ENCODE data around the gene DNAJC5.
"Not testable (repeated sequence)": the region's sequence is repeated elsewhere in the genome, so short reads cannot be mapped to it uniquely, and the experiment has no call there.

The DNAJC5 gene

GRCh38 chr20:63894358-63895201, at the start of gene DNAJC5:
Gene DNAJC5 (plus strand): TSS chr20:63895126. CDS start chr20:63928346, 33,220 bp downstream.
- peak; percentile 94 for DNase-seq (ENCODE audit: low spot score)

DNA sequence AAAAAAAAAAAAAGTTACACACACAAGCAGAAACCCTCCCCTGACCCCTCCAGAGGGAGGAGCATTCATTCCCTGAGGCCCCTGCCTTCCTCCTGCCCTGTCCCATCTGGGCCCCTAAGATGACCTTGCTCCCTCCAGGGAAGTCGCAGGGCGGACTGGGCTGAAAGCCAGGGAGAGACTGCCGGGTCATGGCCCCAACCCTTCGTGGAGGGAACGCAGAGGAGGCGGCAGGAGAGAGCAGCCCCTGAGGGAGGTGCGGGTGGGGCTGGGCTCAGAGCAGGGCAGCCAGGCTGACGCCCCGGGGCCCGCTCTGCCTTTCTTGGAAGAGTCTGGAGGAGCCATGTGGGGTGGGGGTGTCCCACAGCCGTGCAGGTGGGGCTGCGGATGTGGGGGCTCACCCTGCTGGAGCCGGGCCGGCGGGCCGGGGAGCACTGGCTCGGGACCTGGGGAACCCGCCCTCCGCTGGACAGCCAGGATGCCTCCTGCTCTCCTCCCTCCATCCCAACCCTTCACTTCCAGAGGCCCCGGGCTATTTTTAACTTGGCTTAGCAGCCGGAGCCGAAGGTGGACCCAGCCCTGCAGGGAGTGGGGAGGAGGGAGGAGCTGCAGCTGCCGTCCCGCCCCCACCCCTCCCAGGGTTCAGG, 48.7 kb upstream of the DNAJC5 start:
- DNase-seq (ENCODE audit: low spot score) = no peak

GRCh38 chr20:63846888-63847236, 48.1 kb upstream of the DNAJC5 start:
- no peak for DNase-seq (ENCODE audit: low spot score)

DNA sequence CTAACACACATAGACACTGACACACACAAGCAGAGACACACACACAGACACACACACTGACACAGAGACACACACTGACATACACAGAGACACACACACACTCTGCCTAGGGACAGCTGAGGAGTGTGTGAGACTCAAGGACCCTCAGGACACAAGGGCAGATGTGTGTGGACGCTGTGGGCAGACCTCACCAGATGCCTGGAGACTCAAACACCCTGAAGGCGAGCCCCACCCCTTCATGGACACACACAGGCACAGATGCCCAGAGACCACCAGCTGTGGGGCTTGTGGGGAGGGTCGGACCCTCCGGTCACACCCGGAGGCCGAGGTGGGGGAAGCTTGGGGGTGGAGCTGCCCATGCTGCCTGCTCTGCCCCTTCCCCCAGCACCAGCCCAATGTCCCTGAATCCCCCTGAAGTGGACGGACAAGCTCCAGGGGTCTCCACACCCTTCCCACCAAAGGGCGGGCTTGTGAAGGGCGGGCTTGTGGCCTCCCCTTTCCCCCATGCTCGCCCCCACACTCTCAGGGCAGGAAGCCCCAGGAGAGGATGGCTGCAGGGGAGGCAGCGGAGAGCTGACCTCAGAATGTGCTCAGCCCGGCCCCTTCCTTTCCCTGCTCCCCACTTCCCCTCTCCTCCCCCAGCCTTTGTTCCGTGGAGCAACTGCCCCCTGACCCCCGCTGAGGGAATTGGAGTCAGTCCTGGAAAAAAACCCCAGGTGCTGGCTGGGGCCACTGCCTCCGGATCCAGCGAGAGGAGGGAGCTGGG, 47.5 kb upstream of the DNAJC5 start:
- no peak for DNase-seq (ENCODE audit: low spot score)

DNA sequence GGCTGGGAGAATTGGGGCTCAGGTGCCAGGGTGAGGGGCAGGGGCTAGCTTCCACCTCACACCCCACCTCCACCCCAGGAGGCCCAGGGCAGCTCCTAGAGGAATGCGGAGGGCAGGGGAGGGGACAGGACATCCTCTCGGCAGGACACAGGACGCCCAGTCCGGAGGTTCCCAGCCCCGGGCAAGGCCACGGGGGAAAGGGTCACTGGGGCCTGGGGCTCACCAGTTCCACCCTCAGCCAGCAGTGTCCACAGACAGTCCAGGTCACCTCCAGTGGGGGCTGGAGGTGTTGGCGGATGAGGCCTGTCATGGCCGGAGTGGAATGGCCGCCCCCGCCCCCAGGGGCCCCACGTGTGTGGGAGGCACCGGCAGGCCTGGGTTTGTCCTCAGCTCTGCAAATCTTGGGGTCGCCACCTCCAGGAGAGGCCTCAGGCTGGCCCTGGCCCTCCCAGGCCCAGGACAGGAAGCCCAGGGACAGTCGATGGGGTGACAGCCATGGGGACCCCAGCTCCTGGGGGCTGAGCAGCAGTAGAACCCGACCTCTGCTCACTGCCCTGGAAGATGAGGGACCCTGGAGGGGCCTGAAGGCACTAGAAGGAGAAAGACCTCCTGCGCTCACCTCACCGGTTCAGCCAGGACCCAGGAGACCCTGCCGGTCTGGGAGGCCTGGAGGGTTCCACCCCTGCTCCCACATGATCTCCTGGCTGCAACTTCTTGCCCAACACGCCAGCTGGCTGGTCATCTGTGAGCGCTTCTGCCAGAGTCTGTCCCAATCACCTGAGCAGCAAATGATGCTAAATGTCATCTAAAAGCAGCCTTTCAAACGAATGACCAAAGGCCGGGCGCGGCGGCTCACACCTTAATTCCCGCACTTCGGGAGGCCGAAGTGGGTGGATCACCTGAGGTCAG, 46.7 kb upstream of the DNAJC5 start:
- no peak for DNase-seq (ENCODE audit: low spot score)

DNA sequence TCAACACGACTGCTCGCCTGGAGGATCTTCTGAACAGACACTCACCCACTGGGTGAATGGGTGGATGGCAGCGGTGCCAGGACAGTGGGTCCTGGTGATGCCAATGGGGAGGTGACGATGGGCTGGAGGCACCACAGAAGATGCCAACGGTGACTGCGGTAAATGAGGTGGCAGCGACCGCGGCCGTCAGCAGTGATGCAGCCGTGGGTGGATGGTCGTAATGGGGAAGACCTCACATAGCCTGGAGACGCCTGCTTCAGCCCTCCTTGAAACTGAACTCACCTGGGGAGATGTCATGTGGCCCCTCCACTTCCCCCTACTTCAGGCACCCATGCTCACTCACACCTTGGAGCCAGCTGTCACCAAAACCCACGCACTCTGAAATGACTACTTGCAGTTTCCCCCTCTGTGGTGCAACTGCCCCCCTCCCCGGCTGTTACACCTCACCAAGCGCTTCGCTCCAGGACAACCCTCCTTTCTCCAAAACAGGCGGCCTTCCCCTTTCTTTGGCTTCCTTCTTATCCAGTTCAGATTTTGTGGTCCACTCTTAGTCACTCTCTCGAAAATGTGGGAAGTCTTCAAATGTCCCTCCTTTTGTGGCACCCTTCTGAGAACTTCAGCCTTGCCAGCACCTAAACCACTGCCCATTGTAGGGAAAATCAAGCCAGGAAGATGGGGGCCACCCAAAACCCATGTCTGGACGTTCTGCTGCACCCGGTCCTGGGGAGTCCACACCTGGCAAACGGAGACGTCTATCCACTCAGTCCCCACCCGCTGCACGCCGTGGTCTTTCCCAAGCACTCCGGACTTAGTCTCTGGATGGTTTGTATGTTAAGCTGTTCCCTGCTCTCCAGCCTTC, 44.0 kb upstream of the DNAJC5 start:
- no peak for DNase-seq (ENCODE audit: low spot score)

- DNase-seq (ENCODE audit: low spot score) = not testable (repeated sequence)
Measured at GRCh38 chr20:63851548-63851943, 43.4 kb upstream of the DNAJC5 start.

DNA sequence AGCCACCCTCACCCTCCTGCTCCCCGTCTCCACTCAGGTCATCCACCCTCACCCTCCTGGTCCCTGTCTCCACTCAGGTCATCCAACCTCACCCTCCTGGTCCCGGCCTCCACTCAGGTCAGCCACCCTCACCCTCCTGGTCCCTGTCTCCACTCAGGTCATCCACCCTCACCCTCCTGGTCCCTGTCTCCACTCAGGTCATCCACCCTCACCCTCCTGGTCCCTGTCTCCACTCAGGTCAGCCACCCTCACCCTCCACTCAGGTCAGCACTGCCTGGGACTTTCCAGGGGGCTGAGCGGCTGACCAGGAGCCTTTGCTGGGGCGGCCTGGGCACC, 41.2 kb upstream of the DNAJC5 start:
- not testable (repeated sequence) for DNase-seq (ENCODE audit: low spot score)

DNA sequence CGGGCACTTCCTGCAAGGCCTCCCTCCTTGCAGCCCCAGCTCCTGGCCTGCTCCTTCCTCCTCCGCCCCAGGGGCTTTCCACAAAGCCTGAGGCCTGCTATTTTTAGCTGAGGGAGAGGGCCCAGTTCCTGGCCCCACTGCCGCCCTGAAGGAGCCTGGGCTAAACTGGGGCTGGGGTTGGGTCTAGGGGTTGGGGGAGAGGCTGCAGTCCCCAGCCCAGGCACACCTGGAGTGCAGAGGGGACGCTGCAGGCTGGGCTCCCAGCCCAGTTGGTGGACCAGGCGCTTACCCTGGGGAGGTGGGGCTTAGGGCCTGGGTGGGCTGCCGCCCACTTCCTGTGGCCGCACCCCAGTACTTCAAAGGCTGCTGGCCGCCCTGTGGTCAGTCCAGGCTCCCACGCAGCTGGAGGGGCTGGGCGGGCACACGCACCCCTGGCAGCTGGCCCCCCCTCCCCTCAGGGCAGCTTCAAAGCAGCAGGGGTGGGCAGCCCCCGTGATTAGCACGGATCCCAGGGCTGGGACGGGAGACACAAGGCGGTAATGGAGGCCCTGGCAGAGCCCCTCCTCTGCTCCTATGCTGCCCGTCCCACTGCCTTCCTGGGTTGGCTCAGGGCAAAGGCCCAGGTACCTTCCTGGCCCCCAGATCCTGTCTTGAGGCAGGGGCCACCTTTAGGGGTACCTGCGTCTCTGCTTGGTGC, 40.7 kb upstream of the DNAJC5 start:
- DNase-seq (ENCODE audit: low spot score) = no peak

- no peak for DNase-seq (ENCODE audit: low spot score)
Measured at GRCh38 chr20:63854766-63855362, 40.1 kb upstream of the DNAJC5 start.

- DNase-seq (ENCODE audit: low spot score) = no peak
Measured at GRCh38 chr20:63855363-63856097, 39.4 kb upstream of the DNAJC5 start.

- DNase-seq (ENCODE audit: low spot score) = no peak
Measured at GRCh38 chr20:63856098-63856511, 38.8 kb upstream of the DNAJC5 start.

DNA sequence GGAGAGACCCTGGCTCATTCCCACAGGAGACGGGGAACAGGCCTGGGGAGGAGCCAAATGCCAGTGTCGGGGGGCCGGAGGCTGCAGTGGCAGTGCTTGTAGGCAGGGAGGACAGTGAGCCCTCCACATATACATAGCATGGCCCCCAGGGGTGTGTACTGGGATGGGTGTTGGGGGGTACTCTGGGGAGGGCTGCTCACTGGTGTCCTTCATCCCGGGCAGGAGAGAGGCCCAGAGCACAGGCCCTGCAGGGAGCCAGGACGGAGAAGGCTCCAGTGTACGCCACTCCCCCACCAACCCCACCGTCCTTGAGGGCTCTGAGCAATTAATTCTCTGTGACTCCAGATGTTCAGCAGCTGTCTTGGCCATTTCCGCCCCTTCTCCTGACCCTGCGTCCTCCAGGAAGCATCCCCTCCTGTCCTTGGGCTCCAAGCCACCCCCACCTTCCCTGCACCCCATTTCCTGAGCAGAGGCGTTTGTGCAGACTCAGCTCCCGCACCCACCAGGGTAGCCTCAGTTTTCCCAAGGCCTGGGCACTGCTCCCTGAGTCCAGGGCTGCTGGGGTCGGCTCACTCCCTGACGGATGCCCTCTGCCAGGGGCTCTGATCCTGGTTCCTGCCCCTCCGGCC, 37.0 kb upstream of the DNAJC5 start:
- no peak for DNase-seq (ENCODE audit: low spot score)

DNA sequence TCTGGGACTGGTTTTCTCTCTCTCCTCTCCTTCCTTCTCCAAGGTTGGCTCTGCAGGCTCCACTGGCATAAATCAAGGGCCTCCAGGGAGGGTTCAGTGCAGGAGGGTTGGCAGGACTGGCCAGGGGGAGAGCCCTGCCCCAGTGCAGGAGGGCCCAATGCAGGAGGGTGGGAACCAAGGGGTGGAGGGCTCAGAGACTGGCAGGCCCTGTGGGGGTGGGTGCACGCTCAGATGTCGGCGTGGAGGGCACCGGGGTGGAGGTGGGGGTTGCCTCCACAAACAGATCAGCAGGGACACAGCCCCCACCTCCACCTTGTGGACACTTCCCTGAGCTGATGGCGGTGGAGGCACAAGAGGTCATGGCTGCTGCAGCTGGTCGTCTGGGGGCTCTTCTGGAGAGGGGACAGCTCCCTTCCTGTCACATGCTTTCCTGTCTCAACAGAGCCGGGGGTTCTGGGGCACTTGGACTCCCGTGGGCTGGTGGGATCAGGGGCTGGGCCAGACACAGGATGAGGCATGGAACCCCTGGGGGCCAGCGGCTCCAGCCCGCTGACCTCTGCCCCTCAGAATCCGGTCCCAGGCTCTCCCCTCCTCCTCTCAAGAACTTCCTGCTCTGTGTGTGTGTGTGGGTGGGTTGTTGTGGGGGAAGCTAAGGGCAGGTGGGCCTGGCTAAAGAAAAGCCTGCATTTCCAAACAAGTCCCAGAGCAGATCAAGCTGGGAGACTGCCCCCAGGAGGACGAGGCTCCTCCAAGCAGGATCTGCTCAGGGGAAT, 36.3 kb upstream of the DNAJC5 start:
- no peak for DNase-seq (ENCODE audit: low spot score)

- DNase-seq (ENCODE audit: low spot score) = no peak
Measured at GRCh38 chr20:63859166-63859699, 35.7 kb upstream of the DNAJC5 start.

DNA sequence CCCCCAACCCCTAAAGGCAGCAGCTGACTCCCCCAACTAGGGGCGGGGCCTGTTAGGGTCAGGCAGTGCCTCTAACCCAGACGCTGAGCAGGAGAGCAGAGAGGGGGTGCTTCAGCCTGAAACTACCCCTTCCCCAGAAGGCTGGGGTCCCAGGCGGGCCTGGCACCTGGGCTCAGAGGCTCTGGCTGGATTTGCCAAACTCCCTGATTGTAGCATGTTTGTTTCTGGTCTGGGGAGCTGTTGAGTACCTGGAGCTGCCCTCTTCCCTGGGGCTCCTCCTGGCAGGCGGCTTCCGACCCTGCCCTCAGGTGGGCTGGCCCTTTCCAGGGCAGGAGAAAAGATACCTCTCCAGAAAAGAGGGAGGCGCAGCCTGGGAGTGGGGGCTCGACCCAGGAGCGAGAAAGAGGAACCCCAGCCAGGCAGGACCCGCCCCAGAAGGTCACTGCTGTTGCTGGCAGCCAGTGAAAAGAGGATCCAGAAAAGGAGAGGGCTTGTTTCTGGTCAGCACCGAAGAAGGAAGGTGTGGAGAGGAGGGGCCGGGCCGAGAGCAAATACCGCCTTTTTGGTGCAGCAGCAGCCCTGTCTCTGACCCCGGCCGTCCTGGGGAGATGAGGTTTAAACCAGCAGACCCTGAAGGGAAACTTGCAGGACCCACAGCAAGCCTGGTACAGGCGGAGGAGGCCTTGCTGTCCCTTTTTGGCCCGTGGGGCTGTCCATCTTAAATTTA, 34.4 kb upstream of the DNAJC5 start:
- no peak for DNase-seq (ENCODE audit: low spot score)

GRCh38 chr20:63861365-63861934, 33.5 kb upstream of the DNAJC5 start, which contains the start of gene ABHD16B:
Gene ABHD16B (plus strand): TSS chr20:63861498. CDS start chr20:63861541, 43 bp downstream.
- no peak for DNase-seq (ENCODE audit: low spot score)

All from NAMALWA (cell line).